NCI-H2171 (cell line): ENCODE measurements around the gene GPR25.
A peak's percentile ranks its signal among the peaks of the same experiment; 100 is the strongest.

Experiments used
- DNase-seq: peaks from one replicate; lab custom pipeline; 2025; lab: John Stamatoyannopoulos, UW

The GPR25 gene

GRCh38 chr1:200873116-200873670, 412 bp downstream of the GPR25 start:
- no peak for DNase-seq

- no peak for DNase-seq
Measured at GRCh38 chr1:200873671-200874397, 1.1 kb downstream of the GPR25 start.

GRCh38 chr1:200874694-200875093, 1.9 kb downstream of the GPR25 start:
- DNase-seq = no peak

- DNase-seq = no peak
Measured at GRCh38 chr1:200875416-200875815, 2.6 kb downstream of the GPR25 start.

GRCh38 chr1:200877010-200877409, 4.2 kb downstream of the GPR25 start:
- DNase-seq = no peak

- DNase-seq = no peak
Measured at GRCh38 chr1:200877839-200878551, 5.2 kb downstream of the GPR25 start.

GRCh38 chr1:200880212-200880611, 7.4 kb downstream of the GPR25 start:
- DNase-seq = no peak

- DNase-seq = no peak
Measured at GRCh38 chr1:200883118-200883517, 10.3 kb downstream of the GPR25 start.

- DNase-seq = no peak
Measured at GRCh38 chr1:200885623-200886402, 13.0 kb downstream of the GPR25 start.

GRCh38 chr1:200886594-200886993, 13.8 kb downstream of the GPR25 start:
- no peak for DNase-seq

GRCh38 chr1:200887036-200887435, 14.3 kb downstream of the GPR25 start:
- no peak for DNase-seq

GRCh38 chr1:200887772-200888348, 15.1 kb downstream of the GPR25 start:
- no peak for DNase-seq

GRCh38 chr1:200888349-200888838, 15.6 kb downstream of the GPR25 start:
- DNase-seq = no peak

- DNase-seq = no peak
Measured at GRCh38 chr1:200889571-200889970, 16.8 kb downstream of the GPR25 start.

- DNase-seq = no peak
Measured at GRCh38 chr1:200890027-200890426, 17.2 kb downstream of the GPR25 start.

GRCh38 chr1:200890818-200891773, 18.3 kb downstream of the GPR25 start:
- peak; percentile 44 for DNase-seq

- no peak for DNase-seq
Measured at GRCh38 chr1:200891774-200892157, 19.0 kb downstream of the GPR25 start.

- DNase-seq = no peak
Measured at GRCh38 chr1:200892546-200892945, 19.8 kb downstream of the GPR25 start.

- no peak for DNase-seq
Measured at GRCh38 chr1:200892958-200893357, 20.2 kb downstream of the GPR25 start.

GRCh38 chr1:200893411-200893901, 20.7 kb downstream of the GPR25 start:
- no peak for DNase-seq
